Activated B cell treated with CpG ODN at 0.5 μM for 24 hours (primary cell): Measurements from ENCODE around the gene HAPSTR1. TPM values are rescaled to one million over a fixed set of nuclear protein-coding genes. Genes with fewer than 3 reads are reported as not detected.

ENCODE experiments used
- ATAC-seq: fragments of 200-7000 bp; cut with Tn5 transposase; one replicate; pipeline ENCODE4 v1.10.0; 2021; ENCODE audit warnings: low read depth, mild to moderate bottlenecking, moderate library complexity
- CTCF ChIA-PET: fragments of 350-600 bp; sonication (Branson Sonifier 250); formaldehyde crosslinking; loops from one replicate; lab custom pipeline; 2021; ENCODE audit warnings: antibody characterized with exemption; lab: Charles Lee
- POLR2A ChIA-PET: fragments of 350-600 bp; sonication (Branson Sonifier 250); formaldehyde crosslinking; loops from one replicate; lab custom pipeline; 2021; ENCODE audit warnings: antibody characterized with exemption; lab: Charles Lee
- DNase-seq: peaks from one replicate; pipeline ENCODE4 v3.0.0; 2022
- H3K27ac Mint-ChIP-seq: one replicate; pipeline ENCODE4 v1.8.0; 2020; ENCODE audit warnings: mixed read lengths
- H3K27me3 Mint-ChIP-seq: one replicate; pipeline ENCODE4 v1.8.0; 2021; ENCODE audit warnings: mixed read lengths
- H3K36me3 Mint-ChIP-seq: one replicate; pipeline ENCODE4 v1.8.0; 2021; ENCODE audit warnings: low read depth, mixed read lengths
- H3K4me1 Mint-ChIP-seq: one replicate; pipeline ENCODE4 v1.8.0; 2021; ENCODE audit warnings: mixed read lengths
- H3K4me3 Mint-ChIP-seq: one replicate; pipeline ENCODE4 v1.8.0; 2020; ENCODE audit warnings: mild to moderate bottlenecking, mixed read lengths
- H3K9me3 Mint-ChIP-seq: one replicate; pipeline ENCODE4 v1.8.0; 2020; ENCODE audit warnings: mixed read lengths
- CTCF ChIP-seq: fragments of 200-600 bp; IDR thresholded peaks from one replicate; pipeline ENCODE4 v1.8.0; 2022; ENCODE audit warnings: antibody characterized with exemption, mild to moderate bottlenecking
- intact Hi-C: fragments of 100-400 bp; cut with micrococcal nuclease; formaldehyde crosslinking; loops from one replicate; pipeline ENCODE4 v1.15.1; 2024
- total RNA-seq: library from RNA; stranded (reverse); gene quantifications from 2 replicates; pipeline ENCODE4 v1.2.3, GENCODE V29; 2022

Gene HAPSTR1
- total RNA-seq, 1 donor from 2014 or later: 85.6 TPM

- no peaks in the 10 kb centered on the region for H3K9me3 Mint-ChIP-seq
- H3K4me1 Mint-ChIP-seq: peaks cover 38% of the 10 kb centered on the region
- TF ChIP-seq CTCF: peak; percentile 41
- CTCF ChIA-PET: interaction anchor here (0.7 to 2.6 kb wide), 18 partner anchors 11 to 568 kb away, joined by 3 to 19 read pairs (median 5); partner anchors contain the start of genes HAPSTR1, PMM2 and TMEM186
- POLR2A ChIA-PET: interaction anchor here (1.2 to 3.0 kb wide), 3 partner anchors 44 to 338 kb away, joined by 3 to 26 read pairs (median 17); partner anchors contain the start of genes HAPSTR1 and TMEM186
- peak overlapping the region; percentile 53 for H3K27ac Mint-ChIP-seq
- peak overlapping the region; percentile 15 for H3K4me3 Mint-ChIP-seq
- ATAC-seq (peak; percentile 73), DNase-seq (peak; percentile 52)
- H3K36me3 Mint-ChIP-seq: no peaks in the 10 kb centered on the region
- no peaks in the 10 kb centered on the region for H3K27me3 Mint-ChIP-seq
- intact Hi-C loops: loop anchor here (1.0 to 10.0 kb wide), 10 partner anchors 10 to 567 kb away; partner anchors contain the start of genes PMM2, TMEM186 and USP7
These were observed 43.3 kb downstream of the HAPSTR1 start for GRCh38 chr16:9134739-9135138.

GRCh38 chr16:9135797-9136196 is 44.4 kb downstream of the HAPSTR1 start:
- POLR2A ChIA-PET: interaction anchor here (2.4 to 3.0 kb wide), 2 partner anchors 45 to 244 kb away, joined by 17 to 26 read pairs; partner anchors contain the start of gene HAPSTR1
- no peaks in the 10 kb centered on the region for H3K9me3 Mint-ChIP-seq
- no peaks in the 10 kb centered on the region for H3K27me3 Mint-ChIP-seq
- intact Hi-C loops: loop anchor here (1.0 to 10.0 kb wide), 5 partner anchors 101 to 474 kb away; partner anchors contain the start of genes PMM2 and TMEM186
- no peak for TF ChIP-seq CTCF
- no peaks in the 10 kb centered on the region for H3K36me3 Mint-ChIP-seq
- DNase-seq (no peak), ATAC-seq (peak; percentile 44)
- CTCF ChIA-PET: interaction anchor here (1.1 to 2.6 kb wide), 7 partner anchors 33 to 339 kb away, joined by 3 to 16 read pairs (median 5); partner anchors contain the start of genes PMM2 and TMEM186
- H3K27ac Mint-ChIP-seq: peak overlapping the region; percentile 62
- H3K4me1 Mint-ChIP-seq: peaks cover 43% of the 10 kb centered on the region
- H3K4me3 Mint-ChIP-seq: no peak overlapping the region

GRCh38 chr16:9136596-9136995 is 45.2 kb downstream of the HAPSTR1 start:
- no peak for TF ChIP-seq CTCF
- Mint-ChIP-seq H3K27me3 (no peaks in the 10 kb centered on the region), H3K36me3 (no peaks in the 10 kb centered on the region), H3K9me3 (no peaks in the 10 kb centered on the region), H3K27ac (no peak overlapping the region), H3K4me1 (peaks cover 43% of the 10 kb centered on the region), H3K4me3 (no peak overlapping the region)
- DNase-seq (no peak), ATAC-seq (no peak)
- intact Hi-C loops: loop anchor here (5.0 to 10.0 kb wide), 2 partner anchors 102 to 339 kb away; partner anchors contain the start of genes PMM2 and TMEM186
- POLR2A ChIA-PET: interaction anchor here (3.0 kb wide), 1 partner anchor 45 kb away, joined by 26 read pairs; the partner anchor contains the start of gene HAPSTR1
- CTCF ChIA-PET: interaction anchor here (0.6 to 2.6 kb wide), 6 partner anchors 14 to 256 kb away, joined by 3 to 16 read pairs (median 6); no protein-coding TSS in a partner anchor

- no peaks in the 10 kb centered on the region for H3K27me3 Mint-ChIP-seq
- no peak overlapping the region for H3K27ac Mint-ChIP-seq
- H3K4me1 Mint-ChIP-seq: peaks cover 34% of the 10 kb centered on the region
- ChIA-PET POLR2A (interaction anchor here (1.1 to 2.0 kb wide), 2 partner anchors 41 to 45 kb away, joined by 3 to 6 read pairs; no protein-coding TSS in a partner anchor), CTCF (interaction anchor here (0.6 to 1.6 kb wide), 9 partner anchors 10 to 1599 kb away, joined by 3 to 5 read pairs (median 4); no protein-coding TSS in a partner anchor)
- H3K36me3 Mint-ChIP-seq: no peaks in the 10 kb centered on the region
- DNase-seq (no peak), ATAC-seq (no peak)
- intact Hi-C loops: loop anchor here (2.0 to 10.0 kb wide), 4 partner anchors 47 to 1371 kb away; partner anchors contain the start of genes HAPSTR1, PMM2 and TMEM186
- no peak for TF ChIP-seq CTCF
- H3K9me3 Mint-ChIP-seq: no peaks in the 10 kb centered on the region
- H3K4me3 Mint-ChIP-seq: no peak overlapping the region
These were observed 46.7 kb downstream of the HAPSTR1 start for GRCh38 chr16:9138021-9138680.
